ENCODE data around the gene CCDC188. TPM values are rescaled to one million over a fixed set of nuclear protein-coding genes. Genes with fewer than 3 reads are reported as not detected.

CCDC188 gene
- total and polyA plus RNA-seq, 2 donors (not counting 1 experiment from before 2014, with no cell fraction given) = not detected

DNA sequence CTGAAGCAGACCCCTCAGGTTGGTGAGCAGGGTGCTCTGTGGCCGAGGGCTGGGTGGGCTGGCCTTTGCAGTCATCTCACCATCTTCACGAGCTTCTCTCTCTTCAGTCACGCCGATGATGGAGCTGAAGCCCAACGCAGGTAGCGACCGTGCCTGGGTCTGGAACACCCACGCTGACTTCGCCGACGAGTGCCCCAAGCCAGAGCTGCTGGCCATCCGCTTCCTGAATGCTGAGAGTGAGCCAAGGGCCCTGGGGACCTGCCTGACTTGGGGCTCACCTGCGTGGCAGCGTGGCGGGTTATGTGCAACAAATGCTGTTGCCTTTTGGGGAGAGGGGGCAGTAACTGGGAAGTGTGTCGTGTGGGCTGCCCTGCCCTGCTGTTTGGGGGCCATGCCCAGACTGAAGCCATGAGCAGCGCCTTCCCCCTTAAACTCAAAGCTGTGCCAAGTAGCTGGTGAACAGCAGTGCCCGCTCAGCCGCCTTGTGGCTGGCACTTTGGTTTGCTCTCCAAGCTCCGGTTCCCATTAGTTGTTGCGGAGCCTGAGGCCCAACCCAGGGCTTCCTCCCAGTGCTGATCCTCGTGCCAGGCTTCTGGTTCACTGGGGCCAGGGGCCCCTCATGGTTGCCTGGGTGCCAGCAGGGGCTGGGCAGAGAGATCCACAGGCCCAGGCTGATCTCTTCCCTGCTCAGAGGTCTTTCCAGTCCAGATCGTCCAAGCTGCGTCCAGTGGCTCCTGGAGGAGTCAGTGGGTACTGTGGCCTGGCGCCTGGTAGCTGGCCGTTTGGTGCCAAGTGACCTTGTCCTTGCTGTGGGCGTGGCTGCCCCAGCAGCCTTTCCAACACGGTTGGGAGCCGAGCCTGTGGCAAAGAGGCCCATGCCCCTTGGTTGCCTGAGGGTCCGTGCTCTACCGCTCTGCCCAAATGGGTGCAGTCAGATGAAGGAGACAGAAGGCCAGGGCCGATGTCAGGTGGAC is 25.4 kb downstream of the CCDC188 start:
- Histone ChIP-seq H3K4me2 (replicated peaks; ENCODE audit: low read depth, low read length, poor library complexity, severe bottlenecking) (no peak overlapping the region), H3K79me2 (ENCODE audit: control insufficient read depth, insufficient read depth, low read length) (peaks cover 38% of the 10 kb centered on the region), H4K20me1 (ENCODE audit: control insufficient read depth, insufficient read depth, low read length, poor library complexity, severe bottlenecking) (peaks cover 41% of the 10 kb centered on the region), H3K9ac (ENCODE audit: low read length) (no peak overlapping the region), H2AFZ (ENCODE audit: insufficient read depth, low read depth, low read length, poor library complexity, severe bottlenecking) (no peak overlapping the region), H3K27ac (ENCODE audit: low read length in 2 of 2) (no peak overlapping the region), H3K4me3 (ENCODE audit: control extremely low read depth in 1 of 5, extremely low read depth in 1 of 5, insufficient read depth in 1 of 5, low read depth in 2 of 5, low read length in 4 of 5) (no peak overlapping the region), H3K36me3 (replicated peaks in 1 of 2; ENCODE audit: control extremely low read depth in 1 of 2, control insufficient read depth in 1 of 2, extremely low read depth in 1 of 2, insufficient read depth in 2 of 2, low read length in 1 of 2) (peaks cover 0 to 38% of the 10 kb centered on the region in 2 experiments), H3K4me1 (ENCODE audit: control insufficient read depth in 2 of 2, insufficient read depth in 2 of 2, low read length in 2 of 2) (peaks cover 0 to 1% of the 10 kb centered on the region in 2 donors), H3K27me3 (replicated peaks in 1 of 4; ENCODE audit: control extremely low read depth in 1 of 4, control insufficient read depth in 3 of 4, insufficient read depth in 4 of 4, low read length in 3 of 4) (no peaks in the 10 kb centered on the region), H3K9me3 (ENCODE audit: control extremely low read depth in 1 of 3, control insufficient read depth in 2 of 3, insufficient read depth in 1 of 3, low read length in 2 of 3) (no peaks in the 10 kb centered on the region)
- CTCF ChIA-PET = interaction anchor here (0.5 kb wide), 1 partner anchor 176 kb away, joined by 4 read pairs; no protein-coding TSS in a partner anchor
- Mint-ChIP-seq H3K4me1 (peaks cover 4% of the 10 kb centered on the region), H3K27me3 (no peaks in the 10 kb centered on the region), H3K9me3 (ENCODE audit: insufficient read depth) (no peaks in the 10 kb centered on the region), H3K27ac (no peak overlapping the region), H3K4me3 (no peak overlapping the region)
- POLR2A ChIA-PET = no interaction called here
- ATAC-seq (ENCODE audit: low read depth) = no peak
- TF ChIP-seq EZH2 (IDR thresholded peaks at IDR 0.05; ENCODE audit: borderline replicate concordance, insufficient read depth, low read depth, low read length, poor library complexity, severe bottlenecking) = no peak
- TF ChIP-seq, protein P1, sequence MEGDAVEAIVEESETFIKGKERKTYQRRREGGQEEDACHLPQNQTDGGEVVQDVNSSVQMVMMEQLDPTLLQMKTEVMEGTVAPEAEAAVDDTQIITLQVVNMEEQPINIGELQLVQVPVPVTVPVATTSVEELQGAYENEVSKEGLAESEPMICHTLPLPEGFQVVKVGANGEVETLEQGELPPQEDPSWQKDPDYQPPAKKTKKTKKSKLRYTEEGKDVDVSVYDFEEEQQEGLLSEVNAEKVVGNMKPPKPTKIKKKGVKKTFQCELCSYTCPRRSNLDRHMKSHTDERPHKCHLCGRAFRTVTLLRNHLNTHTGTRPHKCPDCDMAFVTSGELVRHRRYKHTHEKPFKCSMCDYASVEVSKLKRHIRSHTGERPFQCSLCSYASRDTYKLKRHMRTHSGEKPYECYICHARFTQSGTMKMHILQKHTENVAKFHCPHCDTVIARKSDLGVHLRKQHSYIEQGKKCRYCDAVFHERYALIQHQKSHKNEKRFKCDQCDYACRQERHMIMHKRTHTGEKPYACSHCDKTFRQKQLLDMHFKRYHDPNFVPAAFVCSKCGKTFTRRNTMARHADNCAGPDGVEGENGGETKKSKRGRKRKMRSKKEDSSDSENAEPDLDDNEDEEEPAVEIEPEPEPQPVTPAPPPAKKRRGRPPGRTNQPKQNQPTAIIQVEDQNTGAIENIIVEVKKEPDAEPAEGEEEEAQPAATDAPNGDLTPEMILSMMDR (IDR thresholded peaks at IDR 0.05) = no peak
- WGBS (ENCODE audit: insufficient coverage) = 95% methylated on average over 26 of the region's 32 CpGs
- intact Hi-C loops (cut with micrococcal nuclease) = no loop called here
- no peak for DNase-seq
